H1 (cell line): ENCODE data around the gene GRK3. TPM values are rescaled to one million over a fixed set of nuclear protein-coding genes. Genes with fewer than 3 reads are reported as not detected.

Experiments used
- CTCF ChIA-PET: fragments of 300-600 bp; sonication (Branson Sonifier 250); formaldehyde crosslinking; loops from one replicate; lab custom pipeline; 2021; ENCODE audit not compliant: partially characterized antibody; lab: Charles Lee
- POLR2A ChIA-PET: fragments of 300-600 bp; sonication (Branson Sonifier 250); formaldehyde crosslinking; loops from one replicate; lab custom pipeline; 2021; ENCODE audit warnings: inconsistent platforms; ENCODE audit not compliant: partially characterized antibody; lab: Charles Lee
- DNase-seq, 2 experiments: peaks; one replicate each; pipeline versions ENCODE4 v3.0.0 to v3.0.0-alpha.2; 2010 to 2022; ENCODE audit warnings: low spot score in 2 of 2, low read depth in 1 of 2, mixed read lengths in 1 of 2
- FAIRE-seq: peaks from 2 replicates; lab custom pipeline; 2011; peaks lifted over from hg19 to GRCh38; lab: Jason Lieb, UNC
- H2AFZ ChIP-seq: 2 replicates; pipeline ENCODE4 v1.8.1; 2012; ENCODE audit warnings: low read length, inconsistent platforms
- H2AK5ac ChIP-seq: 2 replicates; pipeline ENCODE4 v1.6.1; 2013; ENCODE audit warnings: low read depth, low read length
- H2BK120ac ChIP-seq: replicated peaks from 2 replicates; pipeline ENCODE3; 2013; ENCODE audit warnings: low read depth, low read length, inconsistent platforms
- H2BK12ac ChIP-seq: 2 replicates; pipeline ENCODE4 v1.6.1; 2013; ENCODE audit warnings: low read depth, low read length
- H2BK15ac ChIP-seq: 2 replicates; pipeline ENCODE4 v1.6.1; 2013; ENCODE audit warnings: low read length
- H2BK20ac ChIP-seq: 2 replicates; pipeline ENCODE4 v1.6.1; 2013; ENCODE audit warnings: low read length
- H2BK5ac ChIP-seq: 2 replicates; pipeline ENCODE4 v1.6.1; 2013; ENCODE audit warnings: low read depth, low read length
- H3K14ac ChIP-seq: 2 replicates; pipeline ENCODE4 v1.6.1; 2013; ENCODE audit warnings: inconsistent platforms; ENCODE audit not compliant: insufficient read length
- H3K18ac ChIP-seq: 2 replicates; pipeline ENCODE4 v1.6.1; 2013; ENCODE audit warnings: low read length; ENCODE audit errors: extremely low read depth
- H3K23ac ChIP-seq: 2 replicates; pipeline ENCODE4 v1.6.1; 2013; ENCODE audit warnings: inconsistent platforms; ENCODE audit not compliant: insufficient read length
- H3K23me2 ChIP-seq: 2 replicates; pipeline ENCODE4 v1.6.1; 2013; ENCODE audit warnings: low read depth, low read length
- H3K27ac ChIP-seq: 2 replicates; pipeline ENCODE4 v1.6.1; 2011; ENCODE audit warnings: low read depth, low read length, inconsistent platforms
- H3K27me3 ChIP-seq, 4 experiments: replicated peaks in 1 of 4; 1 replicate in 1 of 4; 2 replicates in 3 of 4; pipeline versions ENCODE4 v1.6.1 to v1.8.1; 2011 to 2013; ENCODE audit warnings: low read length in 3 of 4, mild to moderate bottlenecking in 3 of 4, inconsistent platforms in 2 of 4, mixed read lengths in 2 of 4, moderate library complexity in 1 of 4; ENCODE audit not compliant: control insufficient read depth in 3 of 4, insufficient read depth in 3 of 4; ENCODE audit errors: extremely low read depth in 1 of 4
- H3K36me3 ChIP-seq, 4 experiments: 2 replicates each; pipeline versions ENCODE4 v1.6.1 to v1.8.1; 2011 to 2013; ENCODE audit warnings: mild to moderate bottlenecking in 4 of 4, low read length in 3 of 4, moderate library complexity in 2 of 4, control low read depth in 1 of 4, inconsistent platforms in 1 of 4; ENCODE audit not compliant: insufficient read depth in 4 of 4, control insufficient read depth in 2 of 4
- H3K4ac ChIP-seq: replicated peaks from 2 replicates; pipeline ENCODE3; 2013; ENCODE audit warnings: low read length, low read depth, mixed read lengths, inconsistent platforms; ENCODE audit not compliant: insufficient read length
- H3K4me1 ChIP-seq, 4 experiments: replicated peaks in 1 of 4; 1 replicate in 1 of 4; 2 replicates in 3 of 4; pipeline versions ENCODE4 v1.6.1 to v1.8.1; 2011 to 2013; ENCODE audit warnings: low read length in 3 of 4, inconsistent platforms in 2 of 4, mixed read lengths in 1 of 4; ENCODE audit not compliant: insufficient read depth in 4 of 4, control insufficient read depth in 3 of 4
- H3K4me2 ChIP-seq, 2 experiments: 2 replicates each; pipeline versions ENCODE4 v1.6.1 to v1.8.1; 2011 to 2013; ENCODE audit warnings: low read depth in 2 of 2, low read length in 2 of 2, control low read depth in 1 of 2, inconsistent platforms in 1 of 2, mild to moderate bottlenecking in 1 of 2; ENCODE audit not compliant: insufficient read depth in 1 of 2
- H3K4me3 ChIP-seq, 4 experiments: fragments of 200-600, 300-600 bp in 1 of 4; sonication (generic), shearing (Covaris generic), sonication (Bioruptor Twin) in 1 of 4; 2 replicates each; pipeline versions ENCODE4 v1.5.1 to v1.8.1; 2011 to 2016; ENCODE audit warnings: low read length in 4 of 4, low read depth in 3 of 4, control low read depth in 2 of 4, inconsistent platforms in 2 of 4, mild to moderate bottlenecking in 2 of 4, mixed read lengths in 1 of 4, moderate library complexity in 1 of 4; ENCODE audit not compliant: insufficient read depth in 2 of 4; ENCODE audit errors: extremely low read depth in 1 of 4
- H3K56ac ChIP-seq: replicated peaks from 2 replicates; pipeline ENCODE3; 2013; ENCODE audit warnings: low read depth, mild to moderate bottlenecking, mixed read lengths, low read length, inconsistent platforms; ENCODE audit not compliant: insufficient read length
- H3K79me1 ChIP-seq: 2 replicates; pipeline ENCODE4 v1.6.1; 2013; ENCODE audit warnings: low read depth, low read length, control low read depth
- H3K79me2 ChIP-seq, 2 experiments: 2 replicates each; pipeline versions ENCODE4 v1.6.1 to v1.8.1; 2012 to 2013; ENCODE audit warnings: low read length in 2 of 2, mild to moderate bottlenecking in 2 of 2, inconsistent platforms in 1 of 2; ENCODE audit not compliant: insufficient read depth in 2 of 2, control insufficient read depth in 1 of 2
- H3K9ac ChIP-seq, 4 experiments: replicated peaks in 1 of 4; 1 replicate in 1 of 4; 2 replicates in 3 of 4; pipeline versions ENCODE4 v1.6.1 to v1.8.1; 2011 to 2013; ENCODE audit warnings: low read depth in 3 of 4, low read length in 3 of 4, control low read depth in 2 of 4, mild to moderate bottlenecking in 2 of 4, moderate library complexity in 2 of 4, inconsistent platforms in 1 of 4; ENCODE audit errors: extremely low read depth in 1 of 4
- H3K9me3 ChIP-seq, 2 experiments: 2 replicates each; pipeline versions ENCODE4 v1.6.1 to v1.8.1; 2012 to 2013; ENCODE audit warnings: mild to moderate bottlenecking in 2 of 2, moderate library complexity in 2 of 2, control low read depth in 1 of 2, inconsistent platforms in 1 of 2, low read depth in 1 of 2, low read length in 1 of 2, mixed read lengths in 1 of 2; ENCODE audit not compliant: insufficient read depth in 2 of 2
- H4K20me1 ChIP-seq, 2 experiments: replicated peaks in 1 of 2; 2 replicates each; pipeline versions ENCODE3 to v1.8.1; 2011 to 2013; ENCODE audit warnings: inconsistent platforms in 2 of 2, low read length in 2 of 2, mild to moderate bottlenecking in 1 of 2; ENCODE audit not compliant: insufficient read depth in 2 of 2, control insufficient read depth in 1 of 2
- H4K5ac ChIP-seq: 2 replicates; pipeline ENCODE4 v1.6.1; 2013; ENCODE audit warnings: low read length, low read depth, mixed read lengths, inconsistent platforms; ENCODE audit not compliant: insufficient read length
- H4K8ac ChIP-seq: 2 replicates; pipeline ENCODE4 v1.8.0; 2013; ENCODE audit warnings: mild to moderate bottlenecking, moderate library complexity, low read length, inconsistent platforms; ENCODE audit not compliant: insufficient read depth; ENCODE audit errors: extremely low read depth
- H4K91ac ChIP-seq: replicated peaks from 2 replicates; pipeline ENCODE3; 2013; ENCODE audit warnings: low read length, mixed read lengths, inconsistent platforms; ENCODE audit not compliant: insufficient read length
- ASH2L ChIP-seq: fragments of 200-600, 300-600 bp; sonication (generic); IDR thresholded peaks from one replicate; pipeline ENCODE4 v1.7.1; 2017; ENCODE audit warnings: low read length
- CBX5 ChIP-seq: fragments of 300-800, 300-1000 bp; sonication (generic); IDR thresholded peaks from 2 replicates; pipeline ENCODE4 v1.7.1; 2016; ENCODE audit warnings: antibody characterized with exemption, low read length, low read depth
- EGR1 ChIP-seq: IDR thresholded peaks from 2 replicates; pipeline ENCODE4 v1.6.1; 2011; ENCODE audit warnings: low read depth, low read length, borderline replicate concordance
- EP300 ChIP-seq, 2 experiments: IDR thresholded peaks; 1 replicate in 1 of 2; 2 replicates in 1 of 2; pipeline ENCODE4 v1.6.1; 2011 to 2012; ENCODE audit warnings: low read depth in 2 of 2, low read length in 2 of 2, mild to moderate bottlenecking in 2 of 2, borderline replicate concordance in 1 of 2, inconsistent platforms in 1 of 2, moderate library complexity in 1 of 2
- GABPA ChIP-seq: IDR thresholded peaks from 2 replicates; pipeline ENCODE4 v1.6.1; 2011; ENCODE audit warnings: mild to moderate bottlenecking, low read length, moderate library complexity, borderline replicate concordance; ENCODE audit not compliant: insufficient read depth
- HDAC2 ChIP-seq, 2 experiments: fragments of 300-600 bp in 1 of 2; sonication (generic) in 1 of 2; IDR thresholded peaks; 2 replicates each; pipeline ENCODE4 v1.6.1; 2011 to 2012; ENCODE audit warnings: low read depth in 2 of 2, low read length in 2 of 2, mild to moderate bottlenecking in 2 of 2, moderate library complexity in 2 of 2, borderline replicate concordance in 1 of 2, inconsistent platforms in 1 of 2
- JUND ChIP-seq: IDR thresholded peaks from 2 replicates; pipeline ENCODE4 v1.6.1; 2011; ENCODE audit warnings: mild to moderate bottlenecking, improper control_type of control experiment, low read length
- MAFK ChIP-seq: IDR thresholded peaks from 2 replicates; pipeline ENCODE4 v1.6.1; 2012; ENCODE audit warnings: low read depth, mild to moderate bottlenecking, improper control_type of control experiment, low read length
- POLR2A ChIP-seq, 2 experiments: IDR thresholded peaks; 1 replicate in 1 of 2; 2 replicates in 1 of 2; pipeline ENCODE4 v1.6.1; 2011; ENCODE audit warnings: low read depth in 2 of 2, low read length in 2 of 2, mild to moderate bottlenecking in 2 of 2; ENCODE audit errors: control extremely low read depth in 1 of 2
- SP1 ChIP-seq: IDR thresholded peaks from 2 replicates; pipeline ENCODE4 v1.6.1; 2011; ENCODE audit warnings: low read depth, low read length
- SP4 ChIP-seq: IDR thresholded peaks from 2 replicates; pipeline ENCODE4 v1.6.1; 2012; ENCODE audit warnings: low read length, inconsistent platforms
- TAF1 ChIP-seq: IDR thresholded peaks from 2 replicates; pipeline ENCODE4 v1.6.1; 2011; ENCODE audit warnings: mild to moderate bottlenecking, low read depth, low read length
- TAF7 ChIP-seq: optimal IDR thresholded peaks from 2 replicates; pipeline ENCODE3; 2011; ENCODE audit warnings: low read depth, mild to moderate bottlenecking, inconsistent platforms, low read length, moderate library complexity, borderline replicate concordance
- WGBS, 2 experiments: shearing (Covaris generic) in 1 of 2; methylation state at CpG; one replicate each; pipeline versions ENCODE4 v1.1.6 to v1.1.7; 2013 to 2015; ENCODE audit warnings: low lambda C conversion rate in 2 of 2, mixed read lengths in 2 of 2, inconsistent platforms in 1 of 2, low coverage in 1 of 2, missing lambda C conversion rate in 1 of 2; ENCODE audit not compliant: insufficient replicate concordance in 2 of 2, insufficient coverage in 1 of 2, insufficient read length in 1 of 2; ENCODE audit errors: extremely low coverage in 1 of 2, missing lambda C conversion rate in 1 of 2; 5-methylcytosine and 5-hydroxymethylcytosine counted together
- polyA plus RNA-seq, 7 experiments: library from polyadenylated mRNA; depleted of rRNA in 3 of 7; stranded (reverse) in 5 of 7; unstranded in 2 of 7; fragments of >200 nt in 5 of 7; fragments of 200-250 nt in 2 of 7; gene quantifications; 1 replicate in 5 of 7; 2 replicates in 1 of 7; 4 replicates in 1 of 7; pipeline versions ENCODE4 v1.2.1 to v1.2.3, GENCODE V29; 2011 to 2013; ENCODE audit warnings: missing spikeins in 2 of 7, mixed read lengths in 2 of 7
- total RNA-seq: library from RNA; stranded (reverse); fragmentation: NEBNext Ultra II Directional; extraction: Animal tissue kit (Norgen Biotek cat#: 25700); gene quantifications from 2 replicates; pipeline ENCODE4 v1.2.1, GENCODE V29; 2021

GRK3 gene
- total and polyA plus RNA-seq, 2 of the 8 experiments (the other 6 are each of a cell fraction or from before 2014, with no cell fraction given), result 7.5 to 35.3 TPM

DNA sequence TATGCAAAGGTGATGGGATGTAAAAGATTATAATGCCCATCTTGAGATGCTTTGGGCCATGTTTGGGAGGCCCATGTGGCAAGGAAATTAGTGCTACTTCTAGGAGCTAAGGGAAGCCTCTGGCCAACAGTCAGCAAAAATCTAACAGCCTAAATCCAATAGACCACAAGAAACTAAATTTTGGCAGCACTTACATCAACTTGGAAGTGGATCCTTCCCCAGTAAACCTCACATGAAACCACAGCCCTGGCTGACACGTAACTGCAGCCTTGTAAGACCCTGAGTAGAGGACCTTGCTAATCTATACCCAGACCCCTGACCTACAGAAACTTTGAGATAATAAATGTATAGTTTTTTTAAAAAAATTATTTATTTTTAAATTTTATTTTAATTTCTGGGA lies 13.1 kb upstream of the GRK3 start:
- POLR2A ChIA-PET, result interaction anchor here (1.3 kb wide), 1 partner anchor 12 kb away, joined by 3 read pairs; no protein-coding TSS in a partner anchor
- H3K56ac ChIP-seq, result no peak overlapping the region
- no peak overlapping the region for H3K18ac ChIP-seq
- H3K9me3 ChIP-seq, result peaks cover 3 to 7% of the 10 kb centered on the region in 2 experiments; a peak in 3 of 4 replicates
- no peak overlapping the region for H4K8ac ChIP-seq
- no peak overlapping the region for H3K4me3 ChIP-seq
- H2BK120ac ChIP-seq, result no peak overlapping the region
- no peak overlapping the region for H3K4ac ChIP-seq
- CTCF ChIA-PET, result interaction anchor here (1.1 kb wide), 1 partner anchor 215 kb away, joined by 3 read pairs; no protein-coding TSS in a partner anchor
- H3K9ac ChIP-seq, result no peak overlapping the region
- no peaks in the 10 kb centered on the region for H3K79me2 ChIP-seq
- FAIRE-seq, result no peak
- H2AFZ ChIP-seq, result no peak overlapping the region
- no peak overlapping the region for H2BK15ac ChIP-seq
- H4K5ac ChIP-seq, result no peak overlapping the region
- H2BK20ac ChIP-seq, result no peak overlapping the region
- no peak overlapping the region for H2AK5ac ChIP-seq
- H3K36me3 ChIP-seq, result no peaks in the 10 kb centered on the region; a peak in 1 of 8 replicates
- 100% methylated on average over 1 of the region's 1 CpG; no CpG with 5 or more reads in 1 of the 2 experiments for WGBS, 2 experiments
- no peak overlapping the region for H3K4me2 ChIP-seq
- no peak overlapping the region for H3K23ac ChIP-seq
- no peaks in the 10 kb centered on the region for H3K79me1 ChIP-seq
- no peaks in the 10 kb centered on the region for H3K23me2 ChIP-seq
- H4K20me1 ChIP-seq, result no peaks in the 10 kb centered on the region
- H3K4me1 ChIP-seq, result peaks cover 0 to 7% (median 3%) of the 10 kb centered on the region in 4 experiments; a peak in 4 of 7 replicates
- no peaks in the 10 kb centered on the region for H3K27me3 ChIP-seq
- H3K27ac ChIP-seq, result no peak overlapping the region
- DNase-seq, result no peak
- H4K91ac ChIP-seq, result no peak overlapping the region
- no peak overlapping the region for H2BK5ac ChIP-seq
- no peak overlapping the region for H3K14ac ChIP-seq
- H2BK12ac ChIP-seq, result no peak overlapping the region
- TF ChIP-seq CBX5, result no peak
- no peak for TF ChIP-seq EGR1
- TF ChIP-seq MAFK, result no peak
- TF ChIP-seq TAF7, result no peak
- no peak for TF ChIP-seq EP300 (IDR thresholded peaks at IDR 0.05; ENCODE audit: borderline replicate concordance in 1 of 2, low read depth in 2 of 2, low read length in 2 of 2)
- no peak for TF ChIP-seq POLR2A (IDR thresholded peaks at IDR 0.05; ENCODE audit: control extremely low read depth in 1 of 2, low read depth in 2 of 2, low read length in 2 of 2)
- TF ChIP-seq GABPA, result no peak
- no peak for TF ChIP-seq SP1
- no peak for TF ChIP-seq JUND
- TF ChIP-seq HDAC2 (IDR thresholded peaks at IDR 0.05; ENCODE audit: borderline replicate concordance in 1 of 2, low read depth in 2 of 2, low read length in 2 of 2), result no peak
- TF ChIP-seq ASH2L, result no peak
- no peak for TF ChIP-seq TAF1
- TF ChIP-seq SP4, result no peak
